HG03460 (cell line): Measurements from ENCODE around the gene GMEB2.
"Not testable (repeated sequence)": the region's sequence is repeated elsewhere in the genome, so short reads cannot be mapped to it uniquely, and the experiment has no call there.

Experiments
- ATAC-seq: cut with Tn5 transposase; IDR thresholded peaks from one replicate; pipeline ENCODE4 v1.9.1; 2021; ENCODE audit not compliant: unreplicated experiment

Gene GMEB2

DNA sequence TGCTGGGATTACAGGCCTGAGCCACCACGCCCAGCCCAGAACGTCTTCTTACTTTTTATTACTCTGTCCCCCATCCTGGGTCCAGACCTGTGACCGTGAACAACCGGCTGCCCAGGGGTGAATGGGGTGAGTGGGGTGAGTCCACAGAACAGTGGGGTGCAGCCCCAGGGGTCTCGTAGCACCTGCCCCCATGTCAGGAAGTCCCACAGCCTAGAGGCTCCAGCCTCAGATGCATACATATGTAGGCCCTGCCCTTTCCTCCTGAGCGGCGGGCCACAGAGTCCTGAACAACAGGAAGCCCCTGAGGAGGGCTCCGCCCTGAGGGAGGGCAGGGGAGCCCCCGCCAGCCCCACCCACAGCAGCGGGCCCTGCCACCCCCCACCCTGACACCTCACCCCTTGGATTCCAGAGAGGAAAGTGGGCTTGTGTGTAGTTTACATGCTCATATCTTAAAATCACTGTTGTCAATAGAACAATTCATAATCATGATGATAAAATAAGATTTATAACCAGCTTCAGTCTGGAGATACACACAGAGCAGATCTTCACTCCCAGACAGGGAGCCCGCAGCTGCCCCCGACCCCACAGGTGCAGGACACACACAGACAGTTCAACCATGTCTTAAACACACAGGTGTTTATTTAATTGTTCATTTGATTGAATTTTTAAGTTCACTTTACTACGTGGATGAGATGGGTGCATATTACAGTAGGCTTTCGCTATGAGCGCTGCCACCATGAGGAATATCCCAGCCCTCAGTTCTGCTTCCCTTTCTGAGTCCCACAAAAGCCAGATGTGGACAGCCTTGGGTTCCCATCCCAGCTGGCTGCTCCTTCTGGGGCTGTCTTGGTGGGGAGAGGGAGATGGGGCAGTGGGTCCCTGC lies 12.4 kb upstream of the GMEB2 start:
- ATAC-seq, result no peak

DNA sequence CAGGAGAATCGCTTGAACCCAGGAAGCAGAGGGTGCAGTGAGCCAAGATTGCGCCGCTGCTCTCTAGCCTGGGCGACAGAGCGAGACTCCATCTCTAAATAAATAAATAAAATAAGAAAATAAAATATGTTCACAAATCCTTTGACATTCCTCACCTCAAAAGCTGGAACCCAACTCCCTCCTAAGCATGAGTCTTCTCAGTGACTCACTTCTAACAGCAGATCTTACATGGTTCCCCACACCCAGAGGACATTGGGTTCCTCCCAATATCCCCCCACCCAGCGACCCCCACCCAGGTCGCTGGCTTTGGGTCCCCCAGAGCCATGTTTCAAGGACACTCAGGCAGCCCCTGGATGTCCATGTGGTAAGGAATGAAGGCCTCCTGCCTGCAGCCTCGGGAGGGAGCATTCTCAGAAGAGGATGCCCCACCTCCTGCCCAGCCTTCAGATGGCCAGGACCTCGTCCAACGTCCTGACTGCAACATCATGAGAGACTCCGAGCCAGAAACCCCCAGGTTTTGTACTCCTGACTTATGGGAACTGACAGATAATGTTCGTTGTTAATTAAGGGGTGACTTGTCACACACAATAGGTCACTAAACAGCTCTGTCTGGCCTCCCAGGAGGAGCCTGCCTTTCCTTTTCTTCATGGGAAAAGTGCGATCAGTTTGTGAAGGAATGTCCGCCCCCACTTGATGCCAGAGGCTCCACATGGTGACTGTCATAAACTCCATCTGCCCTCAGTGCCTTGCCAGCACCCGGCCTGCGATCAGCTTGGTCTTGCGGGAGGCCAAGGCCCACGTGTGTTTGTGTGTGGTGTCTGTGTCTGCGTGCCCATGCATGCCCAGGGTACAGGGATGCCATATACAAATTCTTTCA lies 10.1 kb upstream of the GMEB2 start:
- no peak for ATAC-seq

DNA sequence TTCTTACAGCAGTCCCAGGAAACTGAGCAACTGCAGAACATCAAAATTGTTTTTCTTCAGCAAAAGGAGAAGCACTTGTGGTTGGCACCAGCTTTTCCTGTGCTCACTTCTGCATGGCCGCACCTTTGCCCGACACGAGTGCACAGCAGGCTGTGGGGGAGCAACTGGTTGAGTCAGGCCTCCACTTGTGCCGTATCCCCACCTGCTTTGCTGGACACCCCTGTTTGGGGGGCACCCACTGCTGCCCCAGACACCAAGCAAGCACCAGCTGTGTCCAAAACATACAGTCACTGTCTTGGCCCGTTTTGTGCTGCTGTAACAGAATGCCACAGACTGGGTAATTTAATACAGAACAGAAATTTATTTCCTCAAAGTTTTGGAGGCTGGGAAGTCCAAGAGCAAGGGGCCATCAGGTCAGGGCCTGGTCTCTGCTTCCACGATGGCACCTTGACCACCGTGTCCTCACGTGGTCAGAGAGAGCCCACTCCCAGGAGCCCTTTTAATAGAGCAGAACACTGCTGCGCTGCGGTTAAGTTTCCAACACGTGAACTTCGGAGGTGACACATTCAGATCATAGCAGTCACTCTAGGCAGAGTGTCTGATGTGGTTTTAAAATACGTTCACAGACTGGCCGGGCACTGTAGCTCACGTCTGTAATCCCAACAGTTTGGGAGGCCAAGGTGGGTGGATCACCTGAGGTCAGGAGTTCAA lies 8.7 kb upstream of the GMEB2 start:
- ATAC-seq, result no peak

DNA sequence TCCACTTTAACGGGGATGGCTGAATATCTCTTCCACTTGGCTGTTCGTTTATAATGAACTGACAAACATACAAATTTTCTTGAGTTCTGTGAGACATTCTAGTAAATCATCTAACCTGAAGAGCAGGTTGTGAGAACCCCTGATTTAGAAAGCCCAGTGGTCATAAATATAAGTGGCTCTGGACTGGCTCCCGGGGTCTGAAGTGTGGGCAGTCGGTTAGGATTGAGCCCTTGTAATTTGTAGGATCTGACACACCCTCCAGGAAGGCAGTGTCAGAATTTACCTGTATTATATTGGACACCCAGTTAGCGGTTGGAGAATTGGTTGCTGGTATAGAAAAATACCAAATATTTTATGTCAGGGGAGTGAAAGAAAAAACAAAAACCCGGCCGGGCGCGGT lies 6.8 kb upstream of the GMEB2 start:
- no peak for ATAC-seq

DNA sequence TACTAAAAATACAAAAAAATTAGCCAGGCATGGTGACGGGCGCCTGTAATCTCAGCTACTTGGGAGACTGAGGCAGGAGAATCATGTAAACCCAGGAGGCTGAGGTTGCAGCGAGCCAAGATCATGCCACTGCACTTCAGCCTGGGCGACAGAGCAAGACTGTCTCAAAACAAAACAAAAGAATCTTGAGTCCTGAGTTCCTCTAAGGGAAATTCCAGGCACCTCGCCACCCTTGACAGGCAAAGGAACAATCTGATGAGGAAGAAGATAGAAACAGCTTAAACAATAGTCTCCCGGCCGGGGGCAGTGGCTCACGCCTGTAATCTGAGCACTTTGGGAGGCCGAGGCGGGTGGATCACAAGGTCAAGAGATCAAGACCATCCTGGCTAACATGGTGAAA lies 4.5 kb upstream of the GMEB2 start:
- not testable (repeated sequence) for ATAC-seq

DNA sequence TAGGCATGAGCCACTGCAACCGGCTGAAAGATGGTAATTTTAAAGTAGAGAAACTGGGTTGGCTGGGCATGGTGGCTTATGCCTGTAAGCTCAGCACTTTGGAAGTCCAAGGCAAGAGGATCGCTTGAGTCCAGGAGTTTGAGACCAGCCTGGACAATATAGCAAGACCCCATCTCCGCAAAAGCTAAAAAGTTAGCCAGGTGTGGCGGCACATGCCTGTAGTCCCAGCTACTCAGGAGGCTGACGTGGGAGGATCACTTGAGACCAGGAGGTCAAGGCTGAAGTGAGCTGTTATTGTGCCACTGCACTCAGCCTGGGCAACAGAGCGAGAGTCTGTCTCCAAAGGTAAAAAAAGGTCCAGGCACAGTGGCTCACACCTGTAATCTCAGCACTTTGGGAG lies 4.1 kb upstream of the GMEB2 start:
- not testable (repeated sequence) for ATAC-seq

DNA sequence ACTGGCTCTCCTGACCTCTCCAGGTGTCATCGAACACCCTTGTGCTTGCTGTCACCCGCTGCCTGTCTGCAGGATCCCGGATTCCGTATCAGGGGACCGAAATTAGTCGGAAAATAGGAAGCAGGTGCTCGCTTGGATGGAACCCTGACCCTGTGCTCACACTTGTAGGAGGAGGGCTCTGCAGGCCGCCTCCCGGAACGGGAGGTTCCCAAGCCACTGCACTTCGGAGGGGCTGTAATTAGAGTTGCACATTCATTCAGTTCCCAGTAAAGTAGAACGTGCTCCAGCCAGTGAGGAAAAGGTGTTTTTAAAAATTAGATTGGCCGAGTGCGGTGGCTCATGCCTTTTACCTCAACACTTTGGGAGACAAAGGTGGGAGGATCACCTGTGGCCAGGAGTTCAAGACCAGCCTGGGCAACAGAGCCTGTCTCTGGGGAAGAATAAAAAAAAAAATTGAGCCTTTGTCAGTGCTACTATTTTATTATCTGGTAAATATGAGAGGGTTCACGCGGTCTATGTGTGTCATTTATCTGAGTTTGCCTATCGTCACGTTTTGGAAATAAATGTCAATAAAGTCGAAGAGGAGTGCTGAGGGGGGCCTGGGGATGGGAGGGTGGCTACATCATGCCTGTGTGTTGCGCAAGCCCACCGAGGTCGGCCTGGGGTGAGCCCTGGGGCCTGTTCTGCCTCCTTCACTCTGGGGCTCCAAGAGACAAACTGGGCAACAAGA lies 1.5 kb upstream of the GMEB2 start:
- no peak for ATAC-seq

DNA sequence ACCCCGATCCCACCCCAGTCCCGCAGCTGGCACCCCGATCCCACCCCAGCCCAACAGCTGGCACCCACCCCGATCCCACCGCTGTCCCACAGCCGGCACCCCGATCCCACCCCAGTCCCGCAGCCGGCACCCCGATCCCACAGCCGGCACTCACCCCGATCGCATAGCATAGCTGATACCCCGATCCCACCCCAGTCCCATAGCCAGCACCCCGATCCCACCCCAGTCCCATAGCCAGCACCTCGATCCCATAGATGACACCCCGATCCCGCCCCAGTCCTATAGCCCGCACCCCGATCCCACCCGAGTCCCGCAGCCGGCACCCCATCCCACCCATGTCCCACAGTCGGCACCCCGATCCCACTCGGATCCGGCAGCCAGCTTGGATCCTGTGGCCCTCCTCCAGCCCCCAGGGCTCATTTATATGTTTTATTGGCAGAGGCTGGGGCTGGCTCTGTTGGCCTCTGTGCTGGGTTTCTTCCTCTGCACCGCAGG lies 897 bp upstream of the GMEB2 start:
- ATAC-seq, result no peak

DNA sequence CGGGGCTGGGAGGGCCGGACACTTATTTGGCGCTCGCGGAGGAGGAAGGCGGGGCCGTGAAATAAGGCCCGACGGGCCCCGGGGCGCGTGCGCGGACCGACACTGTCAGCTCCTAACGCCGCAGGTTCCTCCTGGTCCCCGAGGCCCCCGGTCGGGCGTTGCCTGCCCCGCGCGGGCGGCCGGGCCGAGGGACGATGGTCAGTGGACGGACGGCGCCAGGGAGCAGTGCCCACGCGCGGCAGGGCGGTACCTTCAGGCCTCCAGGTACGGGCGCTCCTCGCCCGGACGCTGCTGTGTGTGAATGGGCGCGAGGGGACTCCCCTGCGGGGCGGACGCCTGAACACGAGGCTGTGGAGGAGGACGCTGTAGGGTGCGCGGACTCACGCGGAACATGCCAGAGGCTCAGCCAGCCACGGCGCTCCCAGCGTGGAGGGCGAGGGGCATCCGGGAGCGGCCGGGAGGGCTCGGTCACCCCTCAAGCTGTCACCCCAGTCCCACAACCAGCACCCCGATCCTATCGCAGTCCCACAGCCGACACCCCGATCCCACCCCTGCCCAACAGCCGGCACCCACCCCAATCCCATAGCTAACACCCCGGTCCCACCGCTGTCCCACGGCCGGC lies 339 bp upstream of the GMEB2 start:
- peak; percentile 67 for ATAC-seq

DNA sequence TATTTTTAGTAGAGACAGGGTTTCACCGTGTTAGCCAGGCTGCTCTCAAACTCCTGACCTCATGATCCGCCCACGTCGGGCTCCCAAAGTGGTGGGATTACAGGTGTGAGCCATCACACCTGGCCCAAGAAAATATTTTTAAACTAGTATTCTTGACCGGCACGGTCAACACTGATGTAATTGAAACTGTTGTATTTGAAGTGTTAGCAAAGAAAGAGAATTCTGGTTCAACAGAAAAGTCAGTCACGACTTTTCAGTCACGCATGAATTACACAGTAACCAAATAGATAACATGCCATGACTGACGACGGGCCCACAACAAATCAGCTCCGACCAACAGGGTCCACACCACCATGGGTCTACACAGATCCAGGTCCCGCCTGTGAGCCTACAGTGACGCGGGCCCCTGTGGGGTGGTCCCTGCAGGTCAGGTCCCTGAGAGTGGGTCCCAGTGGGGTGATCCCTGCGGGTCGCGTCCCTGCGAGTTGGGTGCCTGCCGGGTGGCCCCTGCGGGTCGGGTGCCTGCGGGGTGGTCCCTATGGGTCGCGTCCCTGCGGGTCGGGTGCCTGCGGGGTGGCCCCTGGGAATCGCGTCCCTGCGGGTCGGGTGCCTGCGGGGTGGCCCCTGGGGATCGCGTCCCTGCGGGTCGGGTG lies 1.0 kb downstream of the GMEB2 start:
- no peak for ATAC-seq

DNA sequence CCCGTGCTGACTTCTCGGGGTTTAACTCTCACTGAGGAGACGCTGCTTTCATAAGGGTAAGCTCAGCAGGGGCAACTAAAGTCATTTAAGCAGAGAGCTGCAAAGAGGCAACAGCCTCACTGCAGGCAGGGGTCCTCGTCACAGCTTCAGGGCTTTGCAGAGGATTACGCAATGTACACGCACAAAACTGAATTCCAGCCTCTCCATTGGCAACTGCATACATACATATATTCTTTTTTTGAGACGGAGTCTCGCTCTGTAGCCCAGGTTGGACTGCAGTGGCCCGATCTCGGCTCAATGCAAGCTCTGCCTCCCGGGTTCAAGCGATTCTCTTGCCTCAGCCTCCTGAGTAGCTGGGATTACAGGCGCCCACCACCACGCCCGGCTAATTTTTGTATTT lies 2.4 kb downstream of the GMEB2 start:
- ATAC-seq, result no peak

DNA sequence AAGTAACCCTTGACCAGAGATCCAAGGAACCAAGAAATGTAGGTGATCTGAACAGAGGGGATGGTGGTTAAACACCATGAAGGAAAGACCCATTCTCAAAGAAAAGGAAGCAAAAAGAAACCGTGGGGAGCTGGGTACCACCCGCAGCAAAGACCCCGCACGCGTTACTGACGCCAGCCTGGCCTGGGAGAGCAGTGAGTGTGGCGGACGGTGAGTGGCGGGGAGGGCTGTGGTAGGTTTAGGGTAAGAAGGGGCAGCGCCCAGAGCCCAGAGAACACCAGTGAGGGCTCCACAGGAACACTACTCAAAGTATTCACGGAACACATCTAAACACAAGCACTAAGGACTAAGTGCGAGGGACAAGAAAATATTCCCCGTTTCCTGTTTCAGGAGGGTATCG lies 4.2 kb downstream of the GMEB2 start:
- no peak for ATAC-seq

DNA sequence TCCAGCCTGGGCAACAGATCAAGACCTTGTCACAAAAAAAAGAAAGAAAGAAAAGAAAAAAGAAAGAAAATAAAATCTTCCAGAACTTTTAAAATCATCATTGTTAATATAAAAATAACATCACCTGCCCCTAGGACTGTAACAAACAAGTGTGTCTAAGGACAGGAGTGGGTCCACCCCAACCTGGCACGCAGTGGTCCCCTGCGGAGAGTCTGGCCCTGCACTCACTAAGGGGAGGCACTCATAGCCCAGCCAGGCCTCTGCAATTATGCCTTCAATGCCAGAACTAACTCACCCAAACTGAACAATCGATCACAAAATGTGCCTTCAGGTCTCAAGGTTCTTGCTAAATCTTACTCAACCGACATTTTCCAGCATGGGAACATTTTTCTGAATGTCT lies 4.8 kb downstream of the GMEB2 start:
- ATAC-seq, result no peak

DNA sequence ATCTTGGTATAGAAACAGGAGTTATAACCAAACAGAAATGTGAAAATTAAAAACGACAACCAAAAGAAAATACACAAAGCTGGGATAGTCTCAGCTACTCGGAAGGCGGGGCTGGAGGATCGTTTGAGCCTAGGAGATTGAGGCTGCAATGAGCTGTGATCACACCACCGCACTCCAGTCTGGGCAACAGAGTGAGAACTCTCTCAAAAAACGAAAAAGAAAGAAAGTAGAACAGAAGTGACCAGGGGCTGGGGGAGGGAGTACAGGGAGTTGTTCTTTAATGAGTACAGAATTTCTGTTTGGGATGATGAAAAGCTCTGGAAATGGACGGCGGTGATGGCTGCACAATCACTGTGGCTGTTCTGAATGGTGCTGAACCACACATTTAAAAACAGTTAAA lies 5.9 kb downstream of the GMEB2 start:
- no peak for ATAC-seq

DNA sequence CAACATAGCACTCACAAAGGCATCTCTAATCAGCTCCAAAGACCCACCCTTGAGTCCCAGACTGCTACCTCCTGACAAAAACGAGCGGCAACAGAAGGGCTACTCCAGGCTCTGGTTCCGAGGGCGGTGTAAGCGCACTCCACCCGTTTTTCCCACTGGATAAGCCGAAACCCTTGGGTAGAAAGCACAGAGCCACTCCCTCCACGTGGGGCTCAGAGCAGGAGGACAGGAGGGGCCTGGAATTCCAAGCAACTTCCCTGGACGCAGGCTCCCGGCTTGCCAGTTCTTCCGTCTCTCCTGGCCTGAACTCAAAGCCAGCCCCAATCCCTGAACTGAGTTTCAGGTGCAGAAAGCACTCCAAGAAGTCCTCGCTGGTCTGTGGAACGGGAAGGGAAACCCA lies 7.4 kb downstream of the GMEB2 start:
- no peak for ATAC-seq

DNA sequence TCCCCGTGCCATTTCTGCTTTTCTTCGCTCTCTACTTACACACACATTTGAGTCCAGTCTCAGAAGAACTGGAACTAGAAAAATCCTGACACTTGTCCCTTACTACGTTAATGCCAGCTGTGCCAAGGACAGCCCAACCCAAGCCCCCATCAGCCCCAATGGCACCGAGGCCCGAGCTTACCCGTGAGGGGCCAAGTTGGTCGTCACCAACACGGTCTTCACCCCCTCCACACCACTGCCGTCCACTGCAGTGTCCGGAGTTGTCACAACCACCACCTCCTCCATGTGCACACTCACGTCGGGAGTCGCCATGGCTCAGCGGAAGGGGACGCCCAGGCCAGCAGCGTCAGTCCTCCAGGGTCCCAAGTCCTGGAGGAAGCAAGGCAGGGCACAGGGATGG lies 7.8 kb downstream of the GMEB2 start:
- no peak for ATAC-seq

DNA sequence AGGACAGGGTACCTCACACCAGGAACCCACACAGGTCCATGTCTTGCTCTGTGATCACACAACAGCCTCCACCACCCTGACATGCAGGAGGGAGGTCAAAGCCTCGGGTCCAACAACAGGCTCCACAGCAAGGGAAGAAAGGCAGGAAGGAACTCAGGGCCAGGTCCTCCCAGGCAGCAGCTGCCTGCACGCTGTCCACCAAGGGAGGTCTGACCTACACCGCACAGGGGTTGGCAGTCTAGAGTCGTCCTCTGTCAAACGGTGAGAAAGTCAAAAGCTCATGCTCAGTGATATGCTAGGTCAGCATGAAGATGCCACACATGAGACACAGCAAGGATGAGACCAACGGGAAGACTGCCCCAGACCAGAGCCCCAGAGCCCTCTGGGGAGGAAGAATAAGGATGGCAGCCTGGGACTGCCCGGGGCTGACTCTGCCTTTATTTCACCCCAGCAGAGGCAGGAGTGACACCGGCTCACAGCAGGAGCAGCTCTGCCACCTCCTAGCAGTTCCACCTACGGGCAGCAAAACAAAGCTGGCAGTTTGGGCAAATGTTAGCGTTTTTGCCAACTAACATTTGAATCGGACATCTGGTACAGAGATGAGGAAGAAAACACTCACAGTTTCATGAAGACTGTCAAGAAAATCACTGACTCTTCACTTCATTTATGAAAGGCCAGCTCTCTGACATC lies 8.5 kb downstream of the GMEB2 start:
- ATAC-seq, result no peak

DNA sequence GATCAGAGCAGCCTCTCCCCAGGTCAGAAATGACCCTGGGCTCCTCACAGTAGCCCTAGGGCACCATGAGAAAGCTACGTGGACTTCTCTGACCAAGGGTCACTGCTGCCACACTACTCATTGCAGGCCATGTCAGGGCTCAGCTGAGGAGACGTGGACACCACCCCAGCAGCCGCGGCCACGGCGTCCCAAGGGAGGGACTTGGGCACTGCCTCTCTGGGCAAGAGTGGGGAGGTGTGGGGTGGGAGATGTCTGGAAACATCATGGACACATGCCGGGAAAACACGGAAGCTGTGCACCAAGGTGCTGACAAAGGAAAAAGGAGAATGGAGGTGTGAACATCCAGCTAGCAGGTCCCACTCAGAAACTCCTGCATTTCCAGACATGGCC lies 9.0 kb downstream of the GMEB2 start:
- ATAC-seq, result no peak
